ENCODE data around the gene SPIB.
"Not testable (repeated sequence)": the region's sequence is repeated elsewhere in the genome, so short reads cannot be mapped to it uniquely, and the experiment has no call there.

DNA sequence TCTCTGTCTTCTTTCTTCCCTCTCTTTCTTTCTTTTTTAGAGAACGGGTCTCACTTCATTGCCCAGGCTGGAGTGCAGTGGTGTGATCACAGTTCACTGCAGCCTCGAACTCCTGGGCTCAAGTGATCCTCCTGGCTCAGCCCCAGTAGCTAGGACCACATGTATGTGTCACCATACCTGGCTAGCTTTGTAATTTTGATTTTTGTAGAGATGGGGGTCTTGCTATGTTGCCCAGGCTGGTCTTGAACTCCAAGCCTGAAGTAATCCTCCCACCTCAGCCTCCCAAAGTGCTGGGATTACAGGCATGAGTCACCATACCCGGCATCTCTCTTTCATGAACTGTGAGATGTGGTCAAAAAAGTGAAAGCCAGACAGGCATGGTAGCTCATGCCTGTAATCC, 54.6 kb downstream of the SPIB start:
- TF ChIP-seq, protein P1, sequence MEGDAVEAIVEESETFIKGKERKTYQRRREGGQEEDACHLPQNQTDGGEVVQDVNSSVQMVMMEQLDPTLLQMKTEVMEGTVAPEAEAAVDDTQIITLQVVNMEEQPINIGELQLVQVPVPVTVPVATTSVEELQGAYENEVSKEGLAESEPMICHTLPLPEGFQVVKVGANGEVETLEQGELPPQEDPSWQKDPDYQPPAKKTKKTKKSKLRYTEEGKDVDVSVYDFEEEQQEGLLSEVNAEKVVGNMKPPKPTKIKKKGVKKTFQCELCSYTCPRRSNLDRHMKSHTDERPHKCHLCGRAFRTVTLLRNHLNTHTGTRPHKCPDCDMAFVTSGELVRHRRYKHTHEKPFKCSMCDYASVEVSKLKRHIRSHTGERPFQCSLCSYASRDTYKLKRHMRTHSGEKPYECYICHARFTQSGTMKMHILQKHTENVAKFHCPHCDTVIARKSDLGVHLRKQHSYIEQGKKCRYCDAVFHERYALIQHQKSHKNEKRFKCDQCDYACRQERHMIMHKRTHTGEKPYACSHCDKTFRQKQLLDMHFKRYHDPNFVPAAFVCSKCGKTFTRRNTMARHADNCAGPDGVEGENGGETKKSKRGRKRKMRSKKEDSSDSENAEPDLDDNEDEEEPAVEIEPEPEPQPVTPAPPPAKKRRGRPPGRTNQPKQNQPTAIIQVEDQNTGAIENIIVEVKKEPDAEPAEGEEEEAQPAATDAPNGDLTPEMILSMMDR (IDR thresholded peaks at IDR 0.05), result not testable (repeated sequence)
- not testable (repeated sequence) for TF ChIP-seq POLR2A (IDR thresholded peaks at IDR 0.05; ENCODE audit: low read depth); EP300 (IDR thresholded peaks at IDR 0.05)
